Neural crest cell (in vitro differentiated cells): Measurements from ENCODE around the gene PHF23. TPM values are rescaled to one million over a fixed set of nuclear protein-coding genes. Genes with fewer than 3 reads are reported as not detected.

Experiments
- DNase-seq: peaks from one replicate; pipeline ENCODE4 v3.0.0; 2021; ENCODE audit warnings: low read depth, mixed read lengths, low spot score
- H3K27ac Mint-ChIP-seq: one replicate; pipeline ENCODE4 v1.8.0; 2021; ENCODE audit warnings: mild to moderate bottlenecking, mixed read lengths; ENCODE audit not compliant: unreplicated experiment
- H3K27me3 Mint-ChIP-seq: 2 replicates; pipeline ENCODE4 v1.8.0; 2021; ENCODE audit warnings: low read depth, mild to moderate bottlenecking, mixed read lengths
- H3K36me3 Mint-ChIP-seq: 2 replicates; pipeline ENCODE4 v1.8.0; 2021; ENCODE audit warnings: low read depth, mild to moderate bottlenecking, mixed read lengths
- H3K4me1 Mint-ChIP-seq: 2 replicates; pipeline ENCODE4 v1.8.0; 2021; ENCODE audit warnings: mixed read lengths
- H3K4me3 Mint-ChIP-seq: one replicate; pipeline ENCODE4 v1.8.0; 2021; ENCODE audit warnings: mild to moderate bottlenecking, mixed read lengths
- H3K9me3 Mint-ChIP-seq: 2 replicates; pipeline ENCODE4 v1.8.0; 2021; ENCODE audit warnings: mixed read lengths
- CTCF ChIP-seq: fragments of 200-600 bp; sonication (generic); conservative IDR thresholded peaks from 2 replicates; pipeline ENCODE4 v1.5.0; 2021; ENCODE audit warnings: antibody characterized with exemption, mild to moderate bottlenecking
- total RNA-seq: library from RNA; stranded (reverse); gene quantifications from 2 replicates; pipeline ENCODE4 v1.2.1, GENCODE V29; 2021

Gene PHF23
- total RNA-seq, 1 donor from 2014 or later = 75.2 TPM

GRCh38 chr17:7218166-7218565 lies 21.1 kb downstream of the PHF23 start:
- H3K9me3 Mint-ChIP-seq = no peaks in the 10 kb centered on the region
- peaks cover 75% of the 10 kb centered on the region for H3K4me1 Mint-ChIP-seq
- H3K36me3 Mint-ChIP-seq = no peaks in the 10 kb centered on the region
- H3K4me3 Mint-ChIP-seq = peak overlapping the region; percentile 98
- peaks cover 54% of the 10 kb centered on the region for H3K27me3 Mint-ChIP-seq
- no peak for DNase-seq
- TF ChIP-seq CTCF = no peak
- H3K27ac Mint-ChIP-seq = no peak overlapping the region

- peak; percentile 56 for DNase-seq
- H3K36me3 Mint-ChIP-seq = no peaks in the 10 kb centered on the region
- peaks cover 78% of the 10 kb centered on the region for H3K4me1 Mint-ChIP-seq
- no peaks in the 10 kb centered on the region for H3K9me3 Mint-ChIP-seq
- peak overlapping the region; percentile 98 for H3K4me3 Mint-ChIP-seq
- peak overlapping the region; percentile 93 for H3K27ac Mint-ChIP-seq
- peaks cover 54% of the 10 kb centered on the region for H3K27me3 Mint-ChIP-seq
- no peak for TF ChIP-seq CTCF
These were observed 21.9 kb downstream of the PHF23 start for GRCh38 chr17:7217113-7217987.

GRCh38 chr17:7216242-7217112 lies 22.8 kb downstream of the PHF23 start:
- Mint-ChIP-seq H3K4me3 (peak overlapping the region; percentile 91), H3K27me3 (peaks cover 50% of the 10 kb centered on the region), H3K27ac (peak overlapping the region; percentile 91), H3K36me3 (no peaks in the 10 kb centered on the region), H3K9me3 (no peaks in the 10 kb centered on the region), H3K4me1 (peaks cover 84% of the 10 kb centered on the region)
- no peak for DNase-seq
- no peak for TF ChIP-seq CTCF

- no peak for DNase-seq
- Mint-ChIP-seq H3K4me1 (peaks cover 76% of the 10 kb centered on the region), H3K36me3 (no peaks in the 10 kb centered on the region), H3K27me3 (peaks cover 44% of the 10 kb centered on the region), H3K27ac (peak overlapping the region; percentile 91), H3K4me3 (peak overlapping the region; percentile 91), H3K9me3 (no peaks in the 10 kb centered on the region)
- TF ChIP-seq CTCF = no peak
These were observed 23.5 kb downstream of the PHF23 start for GRCh38 chr17:7215652-7216180.

GRCh38 chr17:7215136-7215638 lies 24.1 kb downstream of the PHF23 start:
- Mint-ChIP-seq H3K27me3 (peaks cover 39% of the 10 kb centered on the region), H3K27ac (peak overlapping the region; percentile 60), H3K36me3 (no peaks in the 10 kb centered on the region), H3K4me1 (peaks cover 73% of the 10 kb centered on the region), H3K9me3 (no peaks in the 10 kb centered on the region), H3K4me3 (peak overlapping the region; percentile 91)
- no peak for DNase-seq
- no peak for TF ChIP-seq CTCF
